GM12878 (cell line): ENCODE measurements around the gene LYSMD2. TPM values are rescaled to one million over a fixed set of nuclear protein-coding genes. Genes with fewer than 3 reads are reported as not detected.

Source experiments
- ATAC-seq: fragments of 200-7000 bp; cut with Tn5 transposase; 3 replicates; pipeline ENCODE4 v1.9.1; 2020; ENCODE audit warnings: mild to moderate bottlenecking, moderate library complexity
- BruUV-seq: library from RNA; stranded (reverse); fragments of 400-500 nt; replicated peaks from 2 replicates; lab custom pipeline; 2021; lab: Mats Ljungman, UMichigan
- CTCF ChIA-PET: fragments of 300-600 bp; sonication (Branson Sonifier 250); formaldehyde crosslinking; extraction: SDS; loops from one replicate; lab custom pipeline; 2021; ENCODE audit warnings: inconsistent platforms; lab: Yijun Ruan, JAX
- POLR2A ChIA-PET: fragments of 350-600 bp; formaldehyde crosslinking; extraction: SDS; loops from one replicate; lab custom pipeline; 2021; ENCODE audit warnings: inconsistent platforms; lab: Charles Lee
- RAD21 ChIA-PET: fragments of 300-600 bp; sonication (Branson Sonifier 250); formaldehyde crosslinking; loops from one replicate; lab custom pipeline; 2023; ENCODE audit warnings: antibody characterized with exemption; ENCODE audit not compliant: unreplicated experiment; lab: Charles Lee
- SMC1A ChIA-PET: fragments of 300-600 bp; sonication (Branson Sonifier 250); formaldehyde crosslinking; loops from one replicate; lab custom pipeline; 2023; ENCODE audit not compliant: unreplicated experiment, uncharacterized antibody; lab: Charles Lee
- DNase-seq: peaks from one replicate; pipeline ENCODE4 v3.0.0-alpha.2; 2011; ENCODE audit warnings: low read depth, low spot score
- FAIRE-seq: peaks from 3 replicates; lab custom pipeline; 2011; peaks lifted over from hg19 to GRCh38; lab: Jason Lieb, UNC
- H2AFZ ChIP-seq: 2 replicates; pipeline ENCODE4 v1.6.0; 2011; ENCODE audit warnings: low read depth, low read length, control low read depth; ENCODE audit not compliant: control insufficient read depth
- H3K27ac ChIP-seq: 2 replicates; pipeline ENCODE4 v1.5.1; 2011; ENCODE audit warnings: control low read depth; ENCODE audit not compliant: control insufficient read depth, insufficient read depth
- H3K27me3 ChIP-seq, 2 experiments: replicated peaks in 1 of 2; 2 replicates each; pipeline versions ENCODE4 v1.6.0 to v1.6.1; 2011; ENCODE audit warnings: low read length in 1 of 2; ENCODE audit not compliant: control insufficient read depth in 2 of 2, insufficient read depth in 2 of 2
- H3K36me3 ChIP-seq, 2 experiments: 2 replicates each; pipeline ENCODE4 v1.5.1; 2011; ENCODE audit warnings: low read length in 1 of 2; ENCODE audit not compliant: control insufficient read depth in 2 of 2, insufficient read depth in 2 of 2
- H3K4me1 ChIP-seq: 2 replicates; pipeline ENCODE4 v1.6.1; 2011; ENCODE audit warnings: mild to moderate bottlenecking, low read length, moderate library complexity, mixed read lengths; ENCODE audit not compliant: control insufficient read depth, insufficient read depth
- H3K4me2 ChIP-seq: 2 replicates; pipeline ENCODE4 v1.6.0; 2011; ENCODE audit warnings: control low read depth; ENCODE audit not compliant: control insufficient read depth, insufficient read depth
- H3K4me3 ChIP-seq: fragments of 200-600 bp; sonication (generic); 2 replicates; pipeline ENCODE4 v1.5.1; 2016
- H3K79me2 ChIP-seq: 2 replicates; pipeline ENCODE4 v1.6.0; 2011; ENCODE audit warnings: low read length; ENCODE audit not compliant: control insufficient read depth, insufficient read depth
- H3K9ac ChIP-seq: 2 replicates; pipeline ENCODE4 v1.8.0; 2011; ENCODE audit warnings: low read length, control low read depth, mixed read lengths; ENCODE audit not compliant: control insufficient read depth, insufficient read depth
- H3K9me3 ChIP-seq: replicated peaks from 3 replicates; pipeline ENCODE4 v1.5.1; 2011; ENCODE audit warnings: mild to moderate bottlenecking, low read length; ENCODE audit not compliant: control insufficient read depth, insufficient read depth
- H4K20me1 ChIP-seq: 2 replicates; pipeline ENCODE4 v1.6.0; 2011; ENCODE audit not compliant: control insufficient read depth, insufficient read depth
- ASH2L ChIP-seq: fragments of 300-600, 200-600 bp; sonication (generic); IDR thresholded peaks from 2 replicates; pipeline ENCODE4 v1.6.1; 2017; ENCODE audit warnings: low read depth, mild to moderate bottlenecking, borderline replicate concordance
- IKZF1 ChIP-seq: fragments of 450-650 bp; conservative IDR thresholded peaks from 2 replicates; pipeline ENCODE4 v1.6.1; 2017; ENCODE audit warnings: antibody characterized with exemption, mild to moderate bottlenecking
- MYB ChIP-seq: fragments of 150-350 bp; IDR thresholded peaks from 2 replicates; pipeline ENCODE4 v1.6.1; 2014; ENCODE audit warnings: mild to moderate bottlenecking, low read depth, low read length, borderline replicate concordance
- NBN ChIP-seq: fragments of 450-650 bp; IDR thresholded peaks from 2 replicates; pipeline ENCODE4 v1.6.1; 2016
- NFYA ChIP-seq: IDR thresholded peaks from 2 replicates; pipeline ENCODE4 v1.6.1; 2011; ENCODE audit warnings: low read depth, mild to moderate bottlenecking, low read length, improper control_type of control experiment, borderline replicate concordance
- PML ChIP-seq: IDR thresholded peaks from 2 replicates; pipeline ENCODE4 v1.6.1; 2012; ENCODE audit warnings: low read length, inconsistent platforms
- ZNF274 ChIP-seq: IDR thresholded peaks from one replicate; pipeline ENCODE4 v1.8.0; 2011; ENCODE audit not compliant: insufficient read length, insufficient read depth
- WGBS: methylation state at CpG from one replicate; pipeline ENCODE4 v1.1.6; 2016; ENCODE audit warnings: low lambda C conversion rate; ENCODE audit not compliant: insufficient replicate concordance, insufficient coverage; ENCODE audit errors: missing lambda C conversion rate; 5-methylcytosine and 5-hydroxymethylcytosine counted together
- in situ Hi-C: fragments of 300-500 bp; cut with MboI; formaldehyde crosslinking; loops from 9 replicates; pipeline ENCODE4 v1.14.3; 2018; ENCODE audit warnings: mixed read lengths
- intact Hi-C: fragments of 100-400 bp; cut with micrococcal nuclease; formaldehyde crosslinking; loops from one replicate; pipeline ENCODE4 v1.14.2; 2022; ENCODE audit not compliant: unreplicated experiment
- polyA plus RNA-seq, 11 experiments: library from polyadenylated mRNA; depleted of rRNA in 4 of 11; unstranded in 6 of 11; stranded (reverse) in 5 of 11; fragments of >200 nt; fragmentation: Nextera tagmentation in 4 of 11; fragmentation: Illumina TruSeq in 1 of 11; extraction: Ambion mirVana in 4 of 11; extraction: Trizol in 1 of 11; gene quantifications; 1 replicate in 1 of 11; 2 replicates in 10 of 11; pipeline versions ENCODE4 v1.2.1 to v1.2.3, GENCODE V29; 2011 to 2016; ENCODE audit warnings: inconsistent platforms in 2 of 11, missing spikeins in 2 of 11, low read depth in 1 of 11
- total RNA-seq, 4 experiments: library from RNA; depleted of rRNA in 3 of 4; stranded (reverse); fragments of >200 nt in 3 of 4; fragmentation: Illumina TruSeq in 1 of 4; extraction: Trizol in 1 of 4; gene quantifications; 2 replicates each; pipeline versions ENCODE4 v1.2.1 to v1.2.3, GENCODE V29; 2013 to 2021
- TF ChIP-seq, protein P1 (sequence below): fragments of 150-350 bp; IDR thresholded peaks from 2 replicates; pipeline ENCODE4 v1.6.1; 2016; ENCODE audit warnings: low read depth, low read length
- TF ChIP-seq, protein P2 (sequence below): fragments of 450-650 bp; IDR thresholded peaks from 2 replicates; pipeline ENCODE4 v1.6.1; 2018; ENCODE audit warnings: mild to moderate bottlenecking, low read depth, moderate library complexity; ENCODE audit not compliant: partially characterized antibody
- TF ChIP-seq, protein P3 (sequence below): fragments of 450-650 bp; IDR thresholded peaks from 2 replicates; pipeline ENCODE4 v1.6.1; 2017; ENCODE audit warnings: mild to moderate bottlenecking
- TF ChIP-seq, protein P4 (sequence below): IDR thresholded peaks from 2 replicates; pipeline ENCODE4 v1.6.1; 2012; ENCODE audit warnings: low read depth, low read length, improper control_type of control experiment
- TF ChIP-seq, protein P5 (sequence below): IDR thresholded peaks from 2 replicates; pipeline ENCODE4 v1.6.1; 2011; ENCODE audit warnings: low read depth, low read length, improper control_type of control experiment, borderline replicate concordance

Gene LYSMD2
- total and polyA plus RNA-seq, 10 of the 15 experiments (the other 5 are each of a cell fraction or from before 2014, with no cell fraction given): 30.5 to 61.3 (median 45.4) TPM

DNA sequence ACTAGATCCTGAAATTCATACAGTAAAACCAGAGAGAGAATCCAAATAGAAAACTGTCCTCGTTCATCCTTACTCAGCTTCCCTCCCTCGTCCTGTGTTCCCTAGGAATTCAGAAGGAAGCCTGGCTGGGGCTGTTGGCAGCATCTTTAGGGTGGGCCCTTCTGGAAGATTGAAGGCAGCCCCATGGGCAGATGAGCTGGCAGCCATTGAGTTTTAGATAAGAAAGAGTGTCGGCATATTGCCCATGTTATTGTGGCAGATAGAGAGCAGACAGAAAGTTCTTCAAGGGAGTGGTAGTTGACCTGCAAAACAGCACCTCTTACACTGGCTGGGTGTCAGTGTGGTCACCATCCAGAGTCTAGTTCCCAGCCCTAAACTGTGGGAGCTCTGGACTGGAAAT, 37.5 kb upstream of the LYSMD2 start (continued):
- TF ChIP-seq, protein P1, sequence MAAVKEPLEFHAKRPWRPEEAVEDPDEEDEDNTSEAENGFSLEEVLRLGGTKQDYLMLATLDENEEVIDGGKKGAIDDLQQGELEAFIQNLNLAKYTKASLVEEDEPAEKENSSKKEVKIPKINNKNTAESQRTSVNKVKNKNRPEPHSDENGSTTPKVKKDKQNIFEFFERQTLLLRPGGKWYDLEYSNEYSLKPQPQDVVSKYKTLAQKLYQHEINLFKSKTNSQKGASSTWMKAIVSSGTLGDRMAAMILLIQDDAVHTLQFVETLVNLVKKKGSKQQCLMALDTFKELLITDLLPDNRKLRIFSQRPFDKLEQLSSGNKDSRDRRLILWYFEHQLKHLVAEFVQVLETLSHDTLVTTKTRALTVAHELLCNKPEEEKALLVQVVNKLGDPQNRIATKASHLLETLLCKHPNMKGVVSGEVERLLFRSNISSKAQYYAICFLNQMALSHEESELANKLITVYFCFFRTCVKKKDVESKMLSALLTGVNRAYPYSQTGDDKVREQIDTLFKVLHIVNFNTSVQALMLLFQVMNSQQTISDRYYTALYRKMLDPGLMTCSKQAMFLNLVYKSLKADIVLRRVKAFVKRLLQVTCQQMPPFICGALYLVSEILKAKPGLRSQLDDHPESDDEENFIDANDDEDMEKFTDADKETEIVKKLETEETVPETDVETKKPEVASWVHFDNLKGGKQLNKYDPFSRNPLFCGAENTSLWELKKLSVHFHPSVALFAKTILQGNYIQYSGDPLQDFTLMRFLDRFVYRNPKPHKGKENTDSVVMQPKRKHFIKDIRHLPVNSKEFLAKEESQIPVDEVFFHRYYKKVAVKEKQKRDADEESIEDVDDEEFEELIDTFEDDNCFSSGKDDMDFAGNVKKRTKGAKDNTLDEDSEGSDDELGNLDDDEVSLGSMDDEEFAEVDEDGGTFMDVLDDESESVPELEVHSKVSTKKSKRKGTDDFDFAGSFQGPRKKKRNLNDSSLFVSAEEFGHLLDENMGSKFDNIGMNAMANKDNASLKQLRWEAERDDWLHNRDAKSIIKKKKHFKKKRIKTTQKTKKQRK: no peak
- TF ChIP-seq, protein P2, sequence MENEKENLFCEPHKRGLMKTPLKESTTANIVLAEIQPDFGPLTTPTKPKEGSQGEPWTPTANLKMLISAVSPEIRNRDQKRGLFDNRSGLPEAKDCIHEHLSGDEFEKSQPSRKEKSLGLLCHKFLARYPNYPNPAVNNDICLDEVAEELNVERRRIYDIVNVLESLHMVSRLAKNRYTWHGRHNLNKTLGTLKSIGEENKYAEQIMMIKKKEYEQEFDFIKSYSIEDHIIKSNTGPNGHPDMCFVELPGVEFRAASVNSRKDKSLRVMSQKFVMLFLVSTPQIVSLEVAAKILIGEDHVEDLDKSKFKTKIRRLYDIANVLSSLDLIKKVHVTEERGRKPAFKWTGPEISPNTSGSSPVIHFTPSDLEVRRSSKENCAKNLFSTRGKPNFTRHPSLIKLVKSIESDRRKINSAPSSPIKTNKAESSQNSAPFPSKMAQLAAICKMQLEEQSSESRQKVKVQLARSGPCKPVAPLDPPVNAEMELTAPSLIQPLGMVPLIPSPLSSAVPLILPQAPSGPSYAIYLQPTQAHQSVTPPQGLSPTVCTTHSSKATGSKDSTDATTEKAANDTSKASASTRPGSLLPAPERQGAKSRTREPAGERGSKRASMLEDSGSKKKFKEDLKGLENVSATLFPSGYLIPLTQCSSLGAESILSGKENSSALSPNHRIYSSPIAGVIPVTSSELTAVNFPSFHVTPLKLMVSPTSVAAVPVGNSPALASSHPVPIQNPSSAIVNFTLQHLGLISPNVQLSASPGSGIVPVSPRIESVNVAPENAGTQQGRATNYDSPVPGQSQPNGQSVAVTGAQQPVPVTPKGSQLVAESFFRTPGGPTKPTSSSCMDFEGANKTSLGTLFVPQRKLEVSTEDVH: no peak

- ATAC-seq: no peak
- no peak overlapping the region for H3K9ac ChIP-seq
- RAD21 ChIA-PET: interaction anchor here (1.0 to 8.8 kb wide), 2 partner anchors 35 to 122 kb away, joined by 3 to 232 read pairs; no protein-coding TSS in a partner anchor
- CTCF ChIA-PET: interaction anchor here (1.3 to 6.6 kb wide), 3 partner anchors 11 to 123 kb away, joined by 3 to 314 read pairs (median 6); no protein-coding TSS in a partner anchor
- H2AFZ ChIP-seq: no peak overlapping the region
- no peaks in the 10 kb centered on the region for H3K9me3 ChIP-seq
- intact Hi-C loops (no loop called here), in situ Hi-C loops (loop anchor here (5.0 kb wide), 1 partner anchor 129 kb away; no protein-coding TSS in a partner anchor)
- H3K4me3 ChIP-seq: no peak overlapping the region
- H3K4me2 ChIP-seq: no peak overlapping the region
- H3K27me3 ChIP-seq: no peaks in the 10 kb centered on the region
- FAIRE-seq: no peak
- H3K27ac ChIP-seq: no peak overlapping the region
- no peaks in the 10 kb centered on the region for H3K4me1 ChIP-seq
- no peaks in the 10 kb centered on the region for H3K79me2 ChIP-seq
- 47% methylated on average over 1 of the region's 1 CpG for WGBS
- no peaks in the 10 kb centered on the region for H3K36me3 ChIP-seq
- POLR2A ChIA-PET: no interaction called here
- H4K20me1 ChIP-seq: no peaks in the 10 kb centered on the region
- DNase-seq: no peak
- BruUV-seq: no TSS peak
- SMC1A ChIA-PET: interaction anchor here (1.2 to 1.6 kb wide), 2 partner anchors 38 to 122 kb away, joined by 3 to 9 read pairs; no protein-coding TSS in a partner anchor
- no peak for TF ChIP-seq NBN
- no peak for TF ChIP-seq ASH2L
- no peak for TF ChIP-seq MYB
- TF ChIP-seq, protein P3, sequence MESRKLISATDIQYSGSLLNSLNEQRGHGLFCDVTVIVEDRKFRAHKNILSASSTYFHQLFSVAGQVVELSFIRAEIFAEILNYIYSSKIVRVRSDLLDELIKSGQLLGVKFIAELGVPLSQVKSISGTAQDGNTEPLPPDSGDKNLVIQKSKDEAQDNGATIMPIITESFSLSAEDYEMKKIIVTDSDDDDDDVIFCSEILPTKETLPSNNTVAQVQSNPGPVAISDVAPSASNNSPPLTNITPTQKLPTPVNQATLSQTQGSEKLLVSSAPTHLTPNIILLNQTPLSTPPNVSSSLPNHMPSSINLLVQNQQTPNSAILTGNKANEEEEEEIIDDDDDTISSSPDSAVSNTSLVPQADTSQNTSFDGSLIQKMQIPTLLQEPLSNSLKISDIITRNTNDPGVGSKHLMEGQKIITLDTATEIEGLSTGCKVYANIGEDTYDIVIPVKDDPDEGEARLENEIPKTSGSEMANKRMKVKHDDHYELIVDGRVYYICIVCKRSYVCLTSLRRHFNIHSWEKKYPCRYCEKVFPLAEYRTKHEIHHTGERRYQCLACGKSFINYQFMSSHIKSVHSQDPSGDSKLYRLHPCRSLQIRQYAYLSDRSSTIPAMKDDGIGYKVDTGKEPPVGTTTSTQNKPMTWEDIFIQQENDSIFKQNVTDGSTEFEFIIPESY: no peak
- no peak for TF ChIP-seq IKZF1
- TF ChIP-seq, protein P4, sequence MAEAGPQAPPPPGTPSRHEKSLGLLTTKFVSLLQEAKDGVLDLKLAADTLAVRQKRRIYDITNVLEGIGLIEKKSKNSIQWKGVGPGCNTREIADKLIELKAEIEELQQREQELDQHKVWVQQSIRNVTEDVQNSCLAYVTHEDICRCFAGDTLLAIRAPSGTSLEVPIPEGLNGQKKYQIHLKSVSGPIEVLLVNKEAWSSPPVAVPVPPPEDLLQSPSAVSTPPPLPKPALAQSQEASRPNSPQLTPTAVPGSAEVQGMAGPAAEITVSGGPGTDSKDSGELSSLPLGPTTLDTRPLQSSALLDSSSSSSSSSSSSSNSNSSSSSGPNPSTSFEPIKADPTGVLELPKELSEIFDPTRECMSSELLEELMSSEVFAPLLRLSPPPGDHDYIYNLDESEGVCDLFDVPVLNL: no peak
- no peak for TF ChIP-seq PML
- no peak for TF ChIP-seq NFYA
- TF ChIP-seq, protein P5, sequence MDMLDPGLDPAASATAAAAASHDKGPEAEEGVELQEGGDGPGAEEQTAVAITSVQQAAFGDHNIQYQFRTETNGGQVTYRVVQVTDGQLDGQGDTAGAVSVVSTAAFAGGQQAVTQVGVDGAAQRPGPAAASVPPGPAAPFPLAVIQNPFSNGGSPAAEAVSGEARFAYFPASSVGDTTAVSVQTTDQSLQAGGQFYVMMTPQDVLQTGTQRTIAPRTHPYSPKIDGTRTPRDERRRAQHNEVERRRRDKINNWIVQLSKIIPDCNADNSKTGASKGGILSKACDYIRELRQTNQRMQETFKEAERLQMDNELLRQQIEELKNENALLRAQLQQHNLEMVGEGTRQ: no peak
- no peak for TF ChIP-seq ZNF274
Observed at GRCh38 chr15:51771773-51772172, 34.3 kb upstream of the LYSMD2 start.
